Measurements from ENCODE around the gene MAG. TPM values are rescaled to one million over a fixed set of nuclear protein-coding genes. Genes with fewer than 3 reads are reported as not detected.

The MAG gene
- total and polyA plus RNA-seq, 9 of the 15 experiments (the other 6 are each of a cell fraction or from before 2014, with no cell fraction given) = 0.11 to 10.0 (median 1.6) TPM

GRCh38 chr19:35337097-35337983 lies 45.4 kb downstream of the MAG start:
- H3K27ac ChIP-seq (ENCODE audit: extremely low read depth, low read depth, low read length) = no peak overlapping the region
- H2AFZ ChIP-seq (ENCODE audit: low read depth, low read length) = no peak overlapping the region
- DNase-seq (ENCODE audit: extremely low read depth in 1 of 4, low spot score in 3 of 4) (no peak), ATAC-seq (no peak), FAIRE-seq (no peak)
- H4K20me1 ChIP-seq (replicated peaks; ENCODE audit: control insufficient read depth, insufficient read depth, low read length) = no peaks in the 10 kb centered on the region
- H3K4me2 ChIP-seq (ENCODE audit: insufficient read depth, low read length) = no peak overlapping the region
- ChIA-PET POLR2A (interaction anchor here (0.6 to 0.7 kb wide), 3 partner anchors 67 to 945 kb away, joined by 3 to 6 read pairs (median 3); no protein-coding TSS in a partner anchor), CTCF (ENCODE audit: low intra/inter-chr PET ratio) (no interaction called here)
- no peaks in the 10 kb centered on the region for H3K9me1 ChIP-seq (ENCODE audit: control insufficient read depth, insufficient read depth, low read length)
- H3K36me3 ChIP-seq (ENCODE audit: control insufficient read depth, insufficient read depth, low read length) = no peaks in the 10 kb centered on the region
- peaks cover 0 to 16% of the 10 kb centered on the region in 2 experiments; a peak in 2 of 5 replicates for H3K4me1 ChIP-seq (replicated peaks in 1 of 2; ENCODE audit: control insufficient read depth in 2 of 2, insufficient read depth in 2 of 2, low read length in 2 of 2)
- no peaks in the 10 kb centered on the region for H3K79me2 ChIP-seq (ENCODE audit: control insufficient read depth, insufficient read depth, low read length)
- H3K9me3 ChIP-seq (replicated peaks; ENCODE audit: control insufficient read depth, insufficient read depth, low read depth, low read length) = no peaks in the 10 kb centered on the region
- H3K9ac ChIP-seq (ENCODE audit: insufficient read depth in 1 of 2, low read depth in 2 of 2, low read length in 2 of 2) = peak overlapping the region in 1 of 2 experiments; percentile 55; a peak in 1 of 4 replicates
- in situ Hi-C loops (cut with MboI) (loop anchor here (10.0 kb wide), 1 partner anchor 63 kb away; no protein-coding TSS in a partner anchor), intact Hi-C loops (cut with micrococcal nuclease) (no loop called here)
- no peaks in the 10 kb centered on the region for H3K27me3 ChIP-seq (ENCODE audit: control insufficient read depth in 2 of 2, insufficient read depth in 2 of 2, low read length in 2 of 2)
- H3K4me3 ChIP-seq = no peak overlapping the region
- 50% methylated on average over 22 of the region's 25 CpGs for WGBS (ENCODE audit: insufficient coverage, low coverage, missing lambda C conversion rate)
- TF ChIP-seq ZNF707 (CRISPR knock-in tag; conservative IDR thresholded peaks at IDR 0.05) (no peak), KDM1A (IDR thresholded peaks at IDR 0.05) (no peak)
- TF ChIP-seq, protein P1, sequence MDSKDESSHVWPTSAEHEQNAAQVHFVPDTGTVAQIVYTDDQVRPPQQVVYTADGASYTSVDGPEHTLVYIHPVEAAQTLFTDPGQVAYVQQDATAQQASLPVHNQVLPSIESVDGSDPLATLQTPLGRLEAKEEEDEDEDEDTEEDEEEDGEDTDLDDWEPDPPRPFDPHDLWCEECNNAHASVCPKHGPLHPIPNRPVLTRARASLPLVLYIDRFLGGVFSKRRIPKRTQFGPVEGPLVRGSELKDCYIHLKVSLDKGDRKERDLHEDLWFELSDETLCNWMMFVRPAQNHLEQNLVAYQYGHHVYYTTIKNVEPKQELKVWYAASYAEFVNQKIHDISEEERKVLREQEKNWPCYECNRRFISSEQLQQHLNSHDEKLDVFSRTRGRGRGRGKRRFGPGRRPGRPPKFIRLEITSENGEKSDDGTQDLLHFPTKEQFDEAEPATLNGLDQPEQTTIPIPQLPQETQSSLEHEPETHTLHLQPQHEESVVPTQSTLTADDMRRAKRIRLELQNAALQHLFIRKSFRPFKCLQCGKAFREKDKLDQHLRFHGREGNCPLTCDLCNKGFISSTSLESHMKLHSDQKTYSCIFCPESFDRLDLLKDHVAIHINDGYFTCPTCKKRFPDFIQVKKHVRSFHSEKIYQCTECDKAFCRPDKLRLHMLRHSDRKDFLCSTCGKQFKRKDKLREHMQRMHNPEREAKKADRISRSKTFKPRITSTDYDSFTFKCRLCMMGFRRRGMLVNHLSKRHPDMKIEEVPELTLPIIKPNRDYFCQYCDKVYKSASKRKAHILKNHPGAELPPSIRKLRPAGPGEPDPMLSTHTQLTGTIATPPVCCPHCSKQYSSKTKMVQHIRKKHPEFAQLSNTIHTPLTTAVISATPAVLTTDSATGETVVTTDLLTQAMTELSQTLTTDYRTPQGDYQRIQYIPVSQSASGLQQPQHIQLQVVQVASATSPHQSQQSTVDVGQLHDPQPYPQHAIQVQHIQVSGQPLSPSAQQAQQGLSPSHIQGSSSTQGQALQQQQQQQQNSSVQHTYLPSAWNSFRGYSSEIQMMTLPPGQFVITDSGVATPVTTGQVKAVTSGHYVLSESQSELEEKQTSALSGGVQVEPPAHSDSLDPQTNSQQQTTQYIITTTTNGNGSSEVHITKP (IDR thresholded peaks at IDR 0.05; ENCODE audit: partially characterized antibody) = peak; percentile 74
- BruUV-seq (replicated peaks) = no TSS peak

All from K562 (cell line).